ENCODE measurements around the gene MBTPS1. TPM values are rescaled to one million over a fixed set of nuclear protein-coding genes. Genes with fewer than 3 reads are reported as not detected.
A peak's percentile ranks its signal among the peaks of the same experiment; 100 is the strongest.

The MBTPS1 gene
- polyA plus RNA-seq, 2 donors = 23.1 to 25.6 TPM

- no peaks in the 10 kb centered on the region for H3K27me3 ChIP-seq (ENCODE audit: control insufficient read depth in 1 of 2, insufficient read depth in 2 of 2, low read length in 2 of 2)
- peaks cover 2 to 8% of the 10 kb centered on the region in 2 donors for H3K9me3 ChIP-seq (ENCODE audit: control insufficient read depth in 2 of 2, insufficient read depth in 1 of 2, low read depth in 1 of 2, low read length in 1 of 2)
- H3K4me1 ChIP-seq (ENCODE audit: control insufficient read depth in 2 of 2, insufficient read depth in 2 of 2, low read length in 1 of 2) = no peaks in the 10 kb centered on the region
- no peak overlapping the region for H3K4me3 ChIP-seq (ENCODE audit: low read depth in 1 of 2, low read length in 2 of 2)
- no peak overlapping the region for H3K27ac ChIP-seq (ENCODE audit: low read depth in 2 of 2, low read length in 1 of 2)
- no peaks in the 10 kb centered on the region for H3K36me3 ChIP-seq (ENCODE audit: control insufficient read depth in 2 of 2, insufficient read depth in 2 of 2, low read length in 1 of 2)
- WGBS, 2 donors = 62 to 67% methylated on average over 15 of the region's 15 CpGs
Measured at GRCh38 chr16:84032458-84033178, 84.1 kb downstream of the MBTPS1 start.

- 84 to 85% methylated on average over 17 of the region's 17 CpGs for WGBS, 2 donors
- H3K27me3 ChIP-seq (ENCODE audit: control insufficient read depth in 1 of 2, insufficient read depth in 2 of 2, low read length in 2 of 2) = no peaks in the 10 kb centered on the region
- H3K27ac ChIP-seq (ENCODE audit: low read depth in 2 of 2, low read length in 1 of 2) = no peak overlapping the region
- no peaks in the 10 kb centered on the region for H3K4me1 ChIP-seq (ENCODE audit: control insufficient read depth in 2 of 2, insufficient read depth in 2 of 2, low read length in 1 of 2)
- no peaks in the 10 kb centered on the region for H3K36me3 ChIP-seq (ENCODE audit: control insufficient read depth in 2 of 2, insufficient read depth in 2 of 2, low read length in 1 of 2)
- no peak overlapping the region for H3K4me3 ChIP-seq (ENCODE audit: low read depth in 1 of 2, low read length in 2 of 2)
- H3K9me3 ChIP-seq (ENCODE audit: control insufficient read depth in 2 of 2, insufficient read depth in 1 of 2, low read depth in 1 of 2, low read length in 1 of 2) = peaks cover 2 to 7% of the 10 kb centered on the region in 2 donors
Measured at GRCh38 chr16:84031556-84031955, 85.2 kb downstream of the MBTPS1 start.

GRCh38 chr16:84029297-84030047 is 87.3 kb downstream of the MBTPS1 start:
- Histone ChIP-seq H3K27me3 (ENCODE audit: control insufficient read depth in 1 of 2, insufficient read depth in 2 of 2, low read length in 2 of 2) (no peaks in the 10 kb centered on the region), H3K4me1 (ENCODE audit: control insufficient read depth in 2 of 2, insufficient read depth in 2 of 2, low read length in 1 of 2) (peaks cover 3% of the 10 kb centered on the region in 2 donors)
- WGBS, 2 donors = 72 to 75% methylated on average over 14 of the region's 14 CpGs

GRCh38 chr16:84027625-84028024 is 89.1 kb downstream of the MBTPS1 start:
- no peak overlapping the region for H3K27ac ChIP-seq (ENCODE audit: low read depth in 2 of 2, low read length in 1 of 2)
- no peaks in the 10 kb centered on the region for H3K36me3 ChIP-seq (ENCODE audit: control insufficient read depth in 2 of 2, insufficient read depth in 2 of 2, low read length in 1 of 2)
- no peaks in the 10 kb centered on the region for H3K27me3 ChIP-seq (ENCODE audit: control insufficient read depth in 1 of 2, insufficient read depth in 2 of 2, low read length in 2 of 2)
- no peaks in the 10 kb centered on the region for H3K9me3 ChIP-seq (ENCODE audit: control insufficient read depth in 2 of 2, insufficient read depth in 1 of 2, low read depth in 1 of 2, low read length in 1 of 2)
- WGBS, 2 donors = 76 to 77% methylated on average over 15 of the region's 15 CpGs
- no peak overlapping the region for H3K4me3 ChIP-seq (ENCODE audit: low read depth in 1 of 2, low read length in 2 of 2)
- H3K4me1 ChIP-seq (ENCODE audit: control insufficient read depth in 2 of 2, insufficient read depth in 2 of 2, low read length in 1 of 2) = peaks cover 3% of the 10 kb centered on the region in 2 donors

More at GRCh38 chr16:84029297-84030047, 87.3 kb downstream of the MBTPS1 start:
- Histone ChIP-seq H3K9me3 (ENCODE audit: control insufficient read depth in 2 of 2, insufficient read depth in 1 of 2, low read depth in 1 of 2, low read length in 1 of 2) (no peaks in the 10 kb centered on the region), H3K27ac (ENCODE audit: low read depth in 2 of 2, low read length in 1 of 2) (no peak overlapping the region), H3K36me3 (ENCODE audit: control insufficient read depth in 2 of 2, insufficient read depth in 2 of 2, low read length in 1 of 2) (no peaks in the 10 kb centered on the region), H3K4me3 (ENCODE audit: low read depth in 1 of 2, low read length in 2 of 2) (no peak overlapping the region)

GRCh38 chr16:84026606-84027005 is 90.1 kb downstream of the MBTPS1 start:
- no peaks in the 10 kb centered on the region for H3K36me3 ChIP-seq (ENCODE audit: control insufficient read depth in 2 of 2, insufficient read depth in 2 of 2, low read length in 1 of 2)
- 78 to 82% methylated on average over 10 of the region's 10 CpGs for WGBS, 2 donors
- H3K27ac ChIP-seq (ENCODE audit: low read depth in 2 of 2, low read length in 1 of 2) = peak overlapping the region in 1 of 2 donors; percentile 17

GRCh38 chr16:84024854-84025253 is 91.9 kb downstream of the MBTPS1 start:
- Histone ChIP-seq H3K9me3 (ENCODE audit: control insufficient read depth in 2 of 2, insufficient read depth in 1 of 2, low read depth in 1 of 2, low read length in 1 of 2) (peaks cover 0 to 4% of the 10 kb centered on the region in 2 donors), H3K27ac (ENCODE audit: low read depth in 2 of 2, low read length in 1 of 2) (peak overlapping the region in 1 of 2 donors; percentile 69), H3K27me3 (ENCODE audit: control insufficient read depth in 1 of 2, insufficient read depth in 2 of 2, low read length in 2 of 2) (no peaks in the 10 kb centered on the region), H3K4me3 (ENCODE audit: low read depth in 1 of 2, low read length in 2 of 2) (no peak overlapping the region), H3K4me1 (ENCODE audit: control insufficient read depth in 2 of 2, insufficient read depth in 2 of 2, low read length in 1 of 2) (peaks cover 3% of the 10 kb centered on the region in 2 donors), H3K36me3 (ENCODE audit: control insufficient read depth in 2 of 2, insufficient read depth in 2 of 2, low read length in 1 of 2) (no peaks in the 10 kb centered on the region)
- WGBS, 2 donors = 42 to 53% methylated on average over 9 of the region's 9 CpGs

More at GRCh38 chr16:84026606-84027005, 90.1 kb downstream of the MBTPS1 start:
- peaks cover 3% of the 10 kb centered on the region in 2 donors for H3K4me1 ChIP-seq (ENCODE audit: control insufficient read depth in 2 of 2, insufficient read depth in 2 of 2, low read length in 1 of 2)
- H3K27me3 ChIP-seq (ENCODE audit: control insufficient read depth in 1 of 2, insufficient read depth in 2 of 2, low read length in 2 of 2) = no peaks in the 10 kb centered on the region
- H3K4me3 ChIP-seq (ENCODE audit: low read depth in 1 of 2, low read length in 2 of 2) = no peak overlapping the region
- H3K9me3 ChIP-seq (ENCODE audit: control insufficient read depth in 2 of 2, insufficient read depth in 1 of 2, low read depth in 1 of 2, low read length in 1 of 2) = peaks cover 0 to 2% of the 10 kb centered on the region in 2 donors

- no peaks in the 10 kb centered on the region for H3K27me3 ChIP-seq (ENCODE audit: control insufficient read depth in 1 of 2, insufficient read depth in 2 of 2, low read length in 2 of 2)
- no peak overlapping the region for H3K27ac ChIP-seq (ENCODE audit: low read depth in 2 of 2, low read length in 1 of 2)
- H3K9me3 ChIP-seq (ENCODE audit: control insufficient read depth in 2 of 2, insufficient read depth in 1 of 2, low read depth in 1 of 2, low read length in 1 of 2) = peaks cover 0 to 6% of the 10 kb centered on the region in 2 donors
- peaks cover 3% of the 10 kb centered on the region in 2 donors for H3K4me1 ChIP-seq (ENCODE audit: control insufficient read depth in 2 of 2, insufficient read depth in 2 of 2, low read length in 1 of 2)
- 70 to 80% methylated on average over 11 of the region's 11 CpGs for WGBS, 2 donors
- no peaks in the 10 kb centered on the region for H3K36me3 ChIP-seq (ENCODE audit: control insufficient read depth in 2 of 2, insufficient read depth in 2 of 2, low read length in 1 of 2)
- no peak overlapping the region for H3K4me3 ChIP-seq (ENCODE audit: low read depth in 1 of 2, low read length in 2 of 2)
Measured at GRCh38 chr16:84022644-84023043, 94.1 kb downstream of the MBTPS1 start.

- no peaks in the 10 kb centered on the region for H3K36me3 ChIP-seq (ENCODE audit: control insufficient read depth in 2 of 2, insufficient read depth in 2 of 2, low read length in 1 of 2)
- peaks cover 3% of the 10 kb centered on the region in 2 donors for H3K4me1 ChIP-seq (ENCODE audit: control insufficient read depth in 2 of 2, insufficient read depth in 2 of 2, low read length in 1 of 2)
- H3K9me3 ChIP-seq (ENCODE audit: control insufficient read depth in 2 of 2, insufficient read depth in 1 of 2, low read depth in 1 of 2, low read length in 1 of 2) = peaks cover 0 to 7% of the 10 kb centered on the region in 2 donors
- no peaks in the 10 kb centered on the region for H3K27me3 ChIP-seq (ENCODE audit: control insufficient read depth in 1 of 2, insufficient read depth in 2 of 2, low read length in 2 of 2)
- no peak overlapping the region for H3K4me3 ChIP-seq (ENCODE audit: low read depth in 1 of 2, low read length in 2 of 2)
- WGBS, 2 donors = 88 to 90% methylated on average over 5 of the region's 5 CpGs
- H3K27ac ChIP-seq (ENCODE audit: low read depth in 2 of 2, low read length in 1 of 2) = no peak overlapping the region
Measured at GRCh38 chr16:84021488-84021887, 95.3 kb downstream of the MBTPS1 start.

- WGBS, 2 donors = 75 to 76% methylated on average over 9 of the region's 9 CpGs
Measured at GRCh38 chr16:84020353-84020752, 96.4 kb downstream of the MBTPS1 start.

More at GRCh38 chr16:84020353-84020752, 96.4 kb downstream of the MBTPS1 start:
- Histone ChIP-seq H3K27ac (ENCODE audit: low read depth in 2 of 2, low read length in 1 of 2) (no peak overlapping the region), H3K9me3 (ENCODE audit: control insufficient read depth in 2 of 2, insufficient read depth in 1 of 2, low read depth in 1 of 2, low read length in 1 of 2) (peaks cover 0 to 7% of the 10 kb centered on the region in 2 donors), H3K4me1 (ENCODE audit: control insufficient read depth in 2 of 2, insufficient read depth in 2 of 2, low read length in 1 of 2) (peaks cover 0 to 3% of the 10 kb centered on the region in 2 donors), H3K36me3 (ENCODE audit: control insufficient read depth in 2 of 2, insufficient read depth in 2 of 2, low read length in 1 of 2) (no peaks in the 10 kb centered on the region), H3K27me3 (ENCODE audit: control insufficient read depth in 1 of 2, insufficient read depth in 2 of 2, low read length in 2 of 2) (no peaks in the 10 kb centered on the region), H3K4me3 (ENCODE audit: low read depth in 1 of 2, low read length in 2 of 2) (no peak overlapping the region)
